GM12878 (cell line): ENCODE data around the gene SNRPD3.

ENCODE experiments used
- BACH1 ChIP-seq: fragments of 450-650 bp; IDR thresholded peaks from 2 replicates; pipeline ENCODE4 v1.6.1; 2017; ENCODE audit warnings: mild to moderate bottlenecking, borderline replicate concordance
- CREM ChIP-seq: IDR thresholded peaks from 2 replicates; pipeline ENCODE4 v1.6.1; 2014; ENCODE audit warnings: antibody characterized with exemption, low read depth
- CTCF ChIP-seq, 3 experiments: IDR thresholded peaks in 2 of 3; conservative IDR thresholded peaks in 1 of 3; 2 replicates each; pipeline ENCODE4 v1.5.1; 2011; ENCODE audit warnings: low read depth in 3 of 3, low read length in 3 of 3, mild to moderate bottlenecking in 3 of 3, control low read depth in 2 of 3, moderate library complexity in 2 of 3, inconsistent platforms in 1 of 3, mixed read lengths in 1 of 3; ENCODE audit not compliant: control insufficient read depth in 2 of 3, insufficient read depth in 1 of 3; ENCODE audit errors: extremely low read depth in 1 of 3
- E4F1 ChIP-seq: fragments of 450-650 bp; IDR thresholded peaks from 2 replicates; pipeline ENCODE4 v1.6.1; 2018; ENCODE audit warnings: borderline replicate concordance, mild to moderate bottlenecking; ENCODE audit not compliant: partially characterized antibody
- ELK1 ChIP-seq: IDR thresholded peaks from 2 replicates; pipeline ENCODE4 v1.6.1; 2012; ENCODE audit warnings: low read depth, low read length, improper control_type of control experiment
- FOS ChIP-seq: IDR thresholded peaks from 3 replicates; pipeline ENCODE4 v1.6.1; 2011; ENCODE audit warnings: borderline replicate concordance; ENCODE audit not compliant: insufficient read length; ENCODE audit errors: extremely low read depth
- POLR2A ChIP-seq: IDR thresholded peaks from 2 replicates; pipeline ENCODE4 v1.6.1; 2011; ENCODE audit warnings: low read depth, mild to moderate bottlenecking, low read length
- POLR2AphosphoS5 ChIP-seq: IDR thresholded peaks from 2 replicates; pipeline ENCODE4 v1.6.1; 2011; ENCODE audit warnings: mild to moderate bottlenecking, low read length, inconsistent platforms
- REST ChIP-seq: IDR thresholded peaks from 2 replicates; pipeline ENCODE4 v1.6.1; 2012; ENCODE audit warnings: mild to moderate bottlenecking, low read depth, low read length

GRCh38 chr22:24563246-24563645 is 7.4 kb downstream of the SNRPD3 start:
- TF ChIP-seq ELK1 (no peak), CTCF (IDR thresholded peaks at IDR 0.05 in 2 of 3, conservative IDR thresholded peaks at IDR 0.05 in 1 of 3; ENCODE audit: control insufficient read depth in 2 of 3, extremely low read depth in 1 of 3, insufficient read depth in 1 of 3, low read depth in 3 of 3, low read length in 3 of 3) (no peak), POLR2AphosphoS5 (no peak), CREM (no peak), POLR2A (no peak), FOS (no peak), BACH1 (no peak), REST (no peak), E4F1 (no peak)
